GM18951 (cell line): ENCODE data around the gene TAF3.

Experiments used
- POLR2A ChIP-seq: IDR thresholded peaks from 4 replicates; pipeline ENCODE4 v1.6.1; 2011; ENCODE audit warnings: mild to moderate bottlenecking; ENCODE audit not compliant: insufficient read length, insufficient read depth; ENCODE audit errors: extremely low read depth
- in situ Hi-C: fragments of 300-500 bp; cut with MboI; formaldehyde crosslinking; loops from one replicate; pipeline ENCODE4 v1.12.0; 2022; ENCODE audit warnings: low sequenced_read_pairs, mixed read lengths, inconsistent platforms; ENCODE audit not compliant: unreplicated experiment

TAF3 gene

GRCh38 chr10:8034466-8035005, 216.2 kb downstream of the TAF3 start:
- TF ChIP-seq POLR2A: no peak
- in situ Hi-C loops: loop anchor here (25.0 kb wide), 2 partner anchors 1178 to 1278 kb away; no protein-coding TSS in a partner anchor

GRCh38 chr10:8035006-8035640, 216.8 kb downstream of the TAF3 start:
- no peak for TF ChIP-seq POLR2A
- in situ Hi-C loops: loop anchor here (25.0 kb wide), 2 partner anchors 1177 to 1277 kb away; no protein-coding TSS in a partner anchor

- no peak for TF ChIP-seq POLR2A
- in situ Hi-C loops: loop anchor here (25.0 kb wide), 2 partner anchors 1176 to 1276 kb away; no protein-coding TSS in a partner anchor
Measured at GRCh38 chr10:8035641-8036470, 217.6 kb downstream of the TAF3 start.

GRCh38 chr10:8036506-8037198, 218.3 kb downstream of the TAF3 start:
- in situ Hi-C loops: loop anchor here (25.0 kb wide), 2 partner anchors 1176 to 1276 kb away; no protein-coding TSS in a partner anchor
- no peak for TF ChIP-seq POLR2A

- in situ Hi-C loops: loop anchor here (25.0 kb wide), 2 partner anchors 1175 to 1275 kb away; no protein-coding TSS in a partner anchor
- TF ChIP-seq POLR2A: no peak
Measured at GRCh38 chr10:8037199-8037801, 219.0 kb downstream of the TAF3 start.

GRCh38 chr10:8037941-8038894, 219.9 kb downstream of the TAF3 start:
- in situ Hi-C loops: loop anchor here (25.0 kb wide), 2 partner anchors 1174 to 1274 kb away; no protein-coding TSS in a partner anchor
- TF ChIP-seq POLR2A: no peak

GRCh38 chr10:8039321-8039881, 221.1 kb downstream of the TAF3 start:
- in situ Hi-C loops: loop anchor here (25.0 kb wide), 2 partner anchors 1173 to 1273 kb away; no protein-coding TSS in a partner anchor
- TF ChIP-seq POLR2A: no peak

GRCh38 chr10:8040651-8041050, 222.3 kb downstream of the TAF3 start:
- no peak for TF ChIP-seq POLR2A
- in situ Hi-C loops: loop anchor here (25.0 kb wide), 2 partner anchors 1172 to 1272 kb away; no protein-coding TSS in a partner anchor

- in situ Hi-C loops: loop anchor here (25.0 kb wide), 2 partner anchors 1171 to 1271 kb away; no protein-coding TSS in a partner anchor
- TF ChIP-seq POLR2A: no peak
Measured at GRCh38 chr10:8041284-8041991, 223.1 kb downstream of the TAF3 start.

- no peak for TF ChIP-seq POLR2A
- in situ Hi-C loops: loop anchor here (25.0 kb wide), 2 partner anchors 1170 to 1270 kb away; no protein-coding TSS in a partner anchor
Measured at GRCh38 chr10:8041992-8042720, 223.9 kb downstream of the TAF3 start.
